Measurements from ENCODE around the gene GRIN3B. TPM values are rescaled to one million over a fixed set of nuclear protein-coding genes. Genes with fewer than 3 reads are reported as not detected.

Gene GRIN3B
- total RNA-seq, 1 donor from 2014 or later, result not detected

DNA sequence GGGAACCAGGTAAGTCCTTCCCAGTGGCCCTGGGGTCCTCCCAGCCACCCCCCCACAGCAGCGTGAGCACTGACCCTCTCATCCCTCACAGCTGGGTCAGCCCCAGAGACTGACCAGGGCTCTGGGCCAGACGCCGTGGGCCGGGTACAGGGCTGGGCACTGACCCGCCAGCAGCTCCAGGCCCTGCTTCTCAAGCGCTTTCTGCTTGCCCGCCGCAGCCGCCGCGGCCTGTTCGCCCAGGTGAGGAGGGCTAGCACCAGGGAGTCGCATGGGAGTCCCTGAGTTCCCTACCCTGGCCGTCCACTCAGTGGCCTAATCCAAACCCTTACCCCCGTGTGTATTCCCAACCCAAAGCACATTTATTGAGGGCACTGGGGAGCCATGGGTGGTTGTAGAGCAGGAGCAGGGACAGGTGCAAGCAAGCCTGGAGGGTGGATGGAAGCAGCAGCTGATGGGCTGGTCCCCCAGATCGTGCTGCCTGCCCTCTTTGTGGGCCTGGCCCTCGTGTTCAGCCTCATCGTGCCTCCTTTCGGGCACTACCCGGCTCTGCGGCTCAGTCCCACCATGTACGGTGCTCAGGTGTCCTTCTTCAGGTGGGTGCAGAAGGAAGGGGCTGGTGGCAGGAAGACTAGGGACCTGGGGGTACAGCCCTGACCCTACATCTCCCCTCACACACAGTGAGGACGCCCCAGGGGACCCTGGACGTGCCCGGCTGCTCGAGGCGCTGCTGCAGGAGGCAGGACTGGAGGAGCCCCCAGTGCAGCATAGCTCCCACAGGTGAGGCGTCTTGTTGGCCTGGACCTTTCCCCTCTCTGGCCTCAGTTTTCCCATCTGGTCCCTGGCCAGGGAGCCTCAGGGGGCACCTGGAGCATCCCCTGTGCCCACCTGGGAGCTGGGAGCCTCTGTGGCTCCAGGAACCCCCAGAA, 54.1 kb downstream of the GRIN3B start:
- DNase-seq (ENCODE audit: low spot score in 2 of 2), result no peak
- TF ChIP-seq, protein P1, sequence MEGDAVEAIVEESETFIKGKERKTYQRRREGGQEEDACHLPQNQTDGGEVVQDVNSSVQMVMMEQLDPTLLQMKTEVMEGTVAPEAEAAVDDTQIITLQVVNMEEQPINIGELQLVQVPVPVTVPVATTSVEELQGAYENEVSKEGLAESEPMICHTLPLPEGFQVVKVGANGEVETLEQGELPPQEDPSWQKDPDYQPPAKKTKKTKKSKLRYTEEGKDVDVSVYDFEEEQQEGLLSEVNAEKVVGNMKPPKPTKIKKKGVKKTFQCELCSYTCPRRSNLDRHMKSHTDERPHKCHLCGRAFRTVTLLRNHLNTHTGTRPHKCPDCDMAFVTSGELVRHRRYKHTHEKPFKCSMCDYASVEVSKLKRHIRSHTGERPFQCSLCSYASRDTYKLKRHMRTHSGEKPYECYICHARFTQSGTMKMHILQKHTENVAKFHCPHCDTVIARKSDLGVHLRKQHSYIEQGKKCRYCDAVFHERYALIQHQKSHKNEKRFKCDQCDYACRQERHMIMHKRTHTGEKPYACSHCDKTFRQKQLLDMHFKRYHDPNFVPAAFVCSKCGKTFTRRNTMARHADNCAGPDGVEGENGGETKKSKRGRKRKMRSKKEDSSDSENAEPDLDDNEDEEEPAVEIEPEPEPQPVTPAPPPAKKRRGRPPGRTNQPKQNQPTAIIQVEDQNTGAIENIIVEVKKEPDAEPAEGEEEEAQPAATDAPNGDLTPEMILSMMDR (IDR thresholded peaks at IDR 0.05), result no peak
- Histone ChIP-seq H3K27me3 (no peaks in the 10 kb centered on the region), H3K4me3 (no peak overlapping the region), H3K4me1 (no peaks in the 10 kb centered on the region), H3K9me3 (peaks cover 27 to 32% of the 10 kb centered on the region in 2 donors), H3K36me3 (no peaks in the 10 kb centered on the region), H3K27ac (no peak overlapping the region)
- intact Hi-C loops (cut with DNase I), result no loop called here

- TF ChIP-seq, protein P1 (IDR thresholded peaks at IDR 0.05), result no peak
- H3K27ac ChIP-seq, result no peak overlapping the region
- H3K4me1 ChIP-seq, result no peaks in the 10 kb centered on the region
- no peak for DNase-seq (ENCODE audit: low spot score in 2 of 2)
- no peaks in the 10 kb centered on the region for H3K36me3 ChIP-seq
- intact Hi-C loops (cut with DNase I), result no loop called here
- no peaks in the 10 kb centered on the region for H3K27me3 ChIP-seq
- no peak overlapping the region for H3K4me3 ChIP-seq
- peaks cover 27 to 33% of the 10 kb centered on the region in 2 donors for H3K9me3 ChIP-seq
These were observed 54.8 kb downstream of the GRIN3B start for GRCh38 chr19:1055028-1055425.

DNA sequence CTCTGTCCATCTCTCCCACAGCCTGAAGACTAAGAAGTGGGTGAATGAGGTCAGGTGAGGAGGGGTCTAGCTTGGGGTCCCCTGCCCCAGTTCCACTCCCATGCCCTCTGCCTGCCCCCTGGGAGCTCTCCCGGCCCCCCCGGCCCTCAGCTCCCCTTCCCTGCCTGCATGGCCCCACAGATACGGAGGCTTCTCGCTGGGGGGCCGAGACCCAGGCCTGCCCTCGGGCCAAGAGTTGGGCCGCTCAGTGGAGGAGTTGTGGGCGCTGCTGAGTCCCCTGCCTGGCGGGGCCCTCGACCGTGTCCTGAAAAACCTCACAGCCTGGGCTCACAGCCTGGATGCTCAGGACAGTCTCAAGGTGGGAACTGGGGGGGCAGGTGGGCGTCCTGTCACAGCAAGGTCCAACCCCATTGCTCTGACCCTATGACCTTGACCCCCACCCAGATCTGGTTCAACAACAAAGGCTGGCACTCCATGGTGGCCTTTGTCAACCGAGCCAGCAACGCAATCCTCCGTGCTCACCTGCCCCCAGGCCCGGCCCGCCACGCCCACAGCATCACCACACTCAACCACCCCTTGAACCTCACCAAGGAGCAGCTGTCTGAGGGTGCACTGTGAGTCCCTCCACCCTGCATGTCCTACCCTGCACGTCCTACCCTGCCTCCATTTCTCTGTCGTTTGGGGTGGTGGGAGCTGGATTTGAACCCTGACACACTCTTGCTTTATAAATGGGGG, 55.8 kb downstream of the GRIN3B start:
- Histone ChIP-seq H3K9me3 (peaks cover 27 to 33% of the 10 kb centered on the region in 2 donors), H3K36me3 (no peaks in the 10 kb centered on the region)
- intact Hi-C loops (cut with DNase I), result no loop called here

DNA sequence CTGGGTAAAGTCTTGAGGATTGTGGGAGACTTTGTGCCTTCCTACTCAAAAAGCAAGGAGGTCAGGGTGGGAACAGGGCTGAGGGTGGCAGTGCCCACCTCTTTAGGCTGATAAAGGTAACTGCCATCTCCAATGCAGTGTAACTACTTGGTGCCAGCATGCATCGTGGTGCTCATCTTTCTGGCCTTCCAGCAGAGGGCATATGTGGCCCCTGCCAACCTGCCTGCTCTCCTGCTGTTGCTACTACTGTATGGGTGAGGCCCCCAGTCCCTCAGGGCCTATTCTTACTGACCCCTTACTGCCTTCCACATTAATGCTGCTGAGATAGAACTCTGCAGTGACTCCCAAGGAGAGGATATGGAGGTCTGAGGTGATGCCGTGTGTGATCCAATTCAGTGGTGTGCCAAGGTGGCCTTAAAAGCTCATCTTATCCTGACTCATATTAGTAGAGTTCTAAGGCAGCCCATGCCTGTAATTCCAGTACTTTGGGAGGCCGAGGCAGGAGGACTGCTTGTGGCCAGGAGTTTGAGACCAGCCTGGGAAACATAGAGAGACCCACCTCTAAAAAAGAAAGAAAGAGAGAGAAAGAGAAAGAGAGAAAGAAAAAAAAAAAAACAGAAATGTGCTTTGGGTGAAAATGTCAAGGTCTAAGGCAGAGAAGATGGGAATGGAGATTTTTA, 57.1 kb downstream of the GRIN3B start:
- Histone ChIP-seq H3K27ac (no peak overlapping the region), H3K4me1 (no peaks in the 10 kb centered on the region), H3K4me3 (no peak overlapping the region), H3K9me3 (peaks cover 27 to 33% of the 10 kb centered on the region in 2 donors), H3K36me3 (no peaks in the 10 kb centered on the region), H3K27me3 (no peaks in the 10 kb centered on the region)
- no peak for DNase-seq (ENCODE audit: low spot score in 2 of 2)
- TF ChIP-seq, protein P1 (IDR thresholded peaks at IDR 0.05), result no peak
- intact Hi-C loops (cut with DNase I), result no loop called here

More for the DNA sequence above, 55.8 kb downstream of the GRIN3B start:
- no peak overlapping the region for H3K27ac ChIP-seq
- H3K27me3 ChIP-seq, result no peaks in the 10 kb centered on the region
- DNase-seq (ENCODE audit: low spot score in 2 of 2), result no peak
- TF ChIP-seq, protein P1 (IDR thresholded peaks at IDR 0.05), result no peak
- H3K4me3 ChIP-seq, result no peak overlapping the region
- no peaks in the 10 kb centered on the region for H3K4me1 ChIP-seq

- peaks cover 27 to 33% of the 10 kb centered on the region in 2 donors for H3K9me3 ChIP-seq
- TF ChIP-seq, protein P1 (IDR thresholded peaks at IDR 0.05), result no peak
- H3K27me3 ChIP-seq, result no peaks in the 10 kb centered on the region
- intact Hi-C loops (cut with DNase I), result no loop called here
- no peak overlapping the region for H3K27ac ChIP-seq
- DNase-seq (ENCODE audit: low spot score in 2 of 2), result no peak
- no peaks in the 10 kb centered on the region for H3K4me1 ChIP-seq
- H3K36me3 ChIP-seq, result no peaks in the 10 kb centered on the region
- H3K4me3 ChIP-seq, result no peak overlapping the region
These were observed 57.9 kb downstream of the GRIN3B start for GRCh38 chr19:1058112-1058511.

Other genes starting within 250 kb of the GRIN3B start
- gene MISP, start 249.3 kb upstream of the GRIN3B start, total RNA-seq, result not detected
- 210 TPM for gene PTBP1, start 203.0 kb upstream of the GRIN3B start, total RNA-seq
- gene PLPPR3, start 178.5 kb upstream of the GRIN3B start, total RNA-seq, result not detected
- not detected for gene AZU1, start 172.6 kb upstream of the GRIN3B start, total RNA-seq
- gene PRTN3, start 159.4 kb upstream of the GRIN3B start, total RNA-seq, result not detected
- not detected for gene ELANE, start 148.1 kb upstream of the GRIN3B start, total RNA-seq
- gene CFD, start 140.8 kb upstream of the GRIN3B start, total RNA-seq, result 1,680 TPM
- gene MED16, start 107.2 kb upstream of the GRIN3B start, total RNA-seq, result 73.2 TPM
- not detected for gene RNU6-9, start 106.9 kb upstream of the GRIN3B start, total RNA-seq
- 81.5 TPM for gene R3HDM4, start 87.2 kb upstream of the GRIN3B start, total RNA-seq
- not detected for gene KISS1R, start 83.1 kb upstream of the GRIN3B start, total RNA-seq
- 55.3 TPM for gene ARID3A, start 74.4 kb upstream of the GRIN3B start, total RNA-seq
- 65.7 TPM for gene WDR18, start 16.1 kb upstream of the GRIN3B start, total RNA-seq
- 452 TPM for gene TMEM259, start 20.7 kb downstream of the GRIN3B start, total RNA-seq
- not detected for gene RNU6-2, start 21.1 kb downstream of the GRIN3B start, total RNA-seq
- 79.1 TPM for gene CNN2, start 26.2 kb downstream of the GRIN3B start, total RNA-seq
- gene ABCA7, start 39.7 kb downstream of the GRIN3B start, total RNA-seq, result 96.6 TPM
- gene ARHGAP45, start 66.7 kb downstream of the GRIN3B start, total RNA-seq, result 66.5 TPM
- 72.1 TPM for gene POLR2E, start 95.0 kb downstream of the GRIN3B start, total RNA-seq
- gene GPX4, start 103.6 kb downstream of the GRIN3B start, total RNA-seq, result 348 TPM
- gene SBNO2, start 173.8 kb downstream of the GRIN3B start, total RNA-seq, result 120 TPM
- 104 TPM for gene STK11, start 205.4 kb downstream of the GRIN3B start, total RNA-seq
- 1.9 TPM for gene CBARP, start 237.6 kb downstream of the GRIN3B start, total RNA-seq
- 232 TPM for gene ATP5F1D, start 241.3 kb downstream of the GRIN3B start, total RNA-seq
- 307 TPM for gene MIDN, start 248.2 kb downstream of the GRIN3B start, total RNA-seq

All from ascending aorta (tissue), 2 donors.